ENCODE results near the gene SMIM8. TPM values are rescaled to one million over a fixed set of nuclear protein-coding genes. Genes with fewer than 3 reads are reported as not detected.

SMIM8 gene
- total and polyA plus RNA-seq, 2 donors (not counting 1 experiment from before 2014, with no cell fraction given): 3.7 to 19.1 TPM

DNA sequence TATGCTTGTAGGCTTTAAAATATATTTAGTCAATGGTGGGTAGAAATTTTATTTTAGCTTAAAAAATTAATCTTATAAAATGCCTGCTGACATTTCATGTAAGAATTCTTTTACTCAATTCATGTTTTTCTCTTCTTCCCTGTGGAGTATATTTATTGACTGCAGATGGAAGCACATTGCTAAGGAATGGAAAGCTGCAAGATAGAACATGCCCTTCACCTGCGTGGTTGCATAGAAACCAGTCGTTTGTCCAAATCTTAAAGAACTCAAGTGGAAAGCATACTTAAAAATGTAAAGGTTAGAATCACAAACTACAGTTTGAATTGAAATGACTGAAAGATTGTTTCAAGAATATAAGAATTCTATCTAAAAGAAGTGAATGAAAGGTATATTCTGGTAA lies 52.9 kb downstream of the SMIM8 start:
- ChIA-PET CTCF (no interaction called here), POLR2A (no interaction called here)
- Mint-ChIP-seq H3K4me1 (peaks cover 10% of the 10 kb centered on the region), H3K4me3 (no peak overlapping the region), H3K27ac (no peak overlapping the region), H3K27me3 (no peaks in the 10 kb centered on the region), H3K9me3 (ENCODE audit: insufficient read depth) (no peaks in the 10 kb centered on the region)
- H3K27ac ChIP-seq (ENCODE audit: low read length in 2 of 2): no peak overlapping the region
- no peaks in the 10 kb centered on the region for H3K27me3 ChIP-seq (replicated peaks in 1 of 4; ENCODE audit: control extremely low read depth in 1 of 4, control insufficient read depth in 3 of 4, insufficient read depth in 4 of 4, low read length in 3 of 4)
- no CpG with 5 or more reads among the region's 2 CpGs for WGBS (ENCODE audit: insufficient coverage)
- H3K9me3 ChIP-seq (ENCODE audit: control extremely low read depth in 1 of 3, control insufficient read depth in 2 of 3, insufficient read depth in 1 of 3, low read length in 2 of 3): peaks cover 0 to 4% (median 0%) of the 10 kb centered on the region in 3 donors
- ATAC-seq (ENCODE audit: low read depth): no peak
- H3K9ac ChIP-seq (ENCODE audit: low read length): no peak overlapping the region
- no peak overlapping the region for H3K4me3 ChIP-seq (ENCODE audit: control extremely low read depth in 1 of 5, extremely low read depth in 1 of 5, insufficient read depth in 1 of 5, low read depth in 2 of 5, low read length in 4 of 5)
- no peak overlapping the region for H2AFZ ChIP-seq (ENCODE audit: insufficient read depth, low read depth, low read length, poor library complexity, severe bottlenecking)
- no peaks in the 10 kb centered on the region for H3K79me2 ChIP-seq (ENCODE audit: control insufficient read depth, insufficient read depth, low read length)
- no peak for TF ChIP-seq EZH2 (IDR thresholded peaks at IDR 0.05; ENCODE audit: borderline replicate concordance, insufficient read depth, low read depth, low read length, poor library complexity, severe bottlenecking)
- TF ChIP-seq, protein P1, sequence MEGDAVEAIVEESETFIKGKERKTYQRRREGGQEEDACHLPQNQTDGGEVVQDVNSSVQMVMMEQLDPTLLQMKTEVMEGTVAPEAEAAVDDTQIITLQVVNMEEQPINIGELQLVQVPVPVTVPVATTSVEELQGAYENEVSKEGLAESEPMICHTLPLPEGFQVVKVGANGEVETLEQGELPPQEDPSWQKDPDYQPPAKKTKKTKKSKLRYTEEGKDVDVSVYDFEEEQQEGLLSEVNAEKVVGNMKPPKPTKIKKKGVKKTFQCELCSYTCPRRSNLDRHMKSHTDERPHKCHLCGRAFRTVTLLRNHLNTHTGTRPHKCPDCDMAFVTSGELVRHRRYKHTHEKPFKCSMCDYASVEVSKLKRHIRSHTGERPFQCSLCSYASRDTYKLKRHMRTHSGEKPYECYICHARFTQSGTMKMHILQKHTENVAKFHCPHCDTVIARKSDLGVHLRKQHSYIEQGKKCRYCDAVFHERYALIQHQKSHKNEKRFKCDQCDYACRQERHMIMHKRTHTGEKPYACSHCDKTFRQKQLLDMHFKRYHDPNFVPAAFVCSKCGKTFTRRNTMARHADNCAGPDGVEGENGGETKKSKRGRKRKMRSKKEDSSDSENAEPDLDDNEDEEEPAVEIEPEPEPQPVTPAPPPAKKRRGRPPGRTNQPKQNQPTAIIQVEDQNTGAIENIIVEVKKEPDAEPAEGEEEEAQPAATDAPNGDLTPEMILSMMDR (IDR thresholded peaks at IDR 0.05): no peak
- H3K4me2 ChIP-seq (replicated peaks; ENCODE audit: low read depth, low read length, poor library complexity, severe bottlenecking): no peak overlapping the region
- H4K20me1 ChIP-seq (ENCODE audit: control insufficient read depth, insufficient read depth, low read length, poor library complexity, severe bottlenecking): no peaks in the 10 kb centered on the region
- H3K4me1 ChIP-seq (ENCODE audit: control insufficient read depth in 2 of 2, insufficient read depth in 2 of 2, low read length in 2 of 2): peaks cover 7 to 10% of the 10 kb centered on the region in 2 donors
- intact Hi-C loops (cut with micrococcal nuclease): no loop called here
- DNase-seq: no peak
- H3K36me3 ChIP-seq (replicated peaks in 1 of 2; ENCODE audit: control extremely low read depth in 1 of 2, control insufficient read depth in 1 of 2, extremely low read depth in 1 of 2, insufficient read depth in 2 of 2, low read length in 1 of 2): no peaks in the 10 kb centered on the region

DNA sequence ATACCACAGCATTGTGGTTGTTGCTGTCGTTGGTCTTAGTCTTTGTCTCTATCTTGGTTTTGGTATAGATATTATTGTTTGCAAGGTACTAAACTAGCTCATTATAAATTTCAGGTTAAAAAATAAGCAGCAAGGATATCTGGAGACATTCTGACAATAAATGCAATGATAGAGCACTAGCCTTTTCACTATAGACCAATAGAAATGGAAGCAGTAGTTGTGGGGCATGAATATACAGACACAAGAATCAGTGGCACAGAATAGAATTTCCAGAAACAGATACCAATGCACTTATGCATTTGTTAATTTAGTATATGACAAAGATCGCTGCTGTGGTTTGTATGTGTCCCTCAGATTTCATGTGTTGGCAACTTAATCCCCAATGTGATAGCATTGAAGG lies 54.3 kb downstream of the SMIM8 start:
- no peaks in the 10 kb centered on the region for H3K27me3 ChIP-seq (replicated peaks in 1 of 4; ENCODE audit: control extremely low read depth in 1 of 4, control insufficient read depth in 3 of 4, insufficient read depth in 4 of 4, low read length in 3 of 4)
- CTCF ChIA-PET: no interaction called here
- peaks cover 10% of the 10 kb centered on the region for H3K4me1 Mint-ChIP-seq
- WGBS (ENCODE audit: insufficient coverage): 100% methylated on average over 1 of the region's 2 CpGs
- no peaks in the 10 kb centered on the region for H4K20me1 ChIP-seq (ENCODE audit: control insufficient read depth, insufficient read depth, low read length, poor library complexity, severe bottlenecking)
- no peaks in the 10 kb centered on the region for H3K27me3 Mint-ChIP-seq
- no peak overlapping the region for H3K4me2 ChIP-seq (replicated peaks; ENCODE audit: low read depth, low read length, poor library complexity, severe bottlenecking)
- H2AFZ ChIP-seq (ENCODE audit: insufficient read depth, low read depth, low read length, poor library complexity, severe bottlenecking): no peak overlapping the region
- H3K9me3 ChIP-seq (ENCODE audit: control extremely low read depth in 1 of 3, control insufficient read depth in 2 of 3, insufficient read depth in 1 of 3, low read length in 2 of 3): peaks cover 0 to 4% (median 0%) of the 10 kb centered on the region in 3 donors
- no peaks in the 10 kb centered on the region for H3K79me2 ChIP-seq (ENCODE audit: control insufficient read depth, insufficient read depth, low read length)
- POLR2A ChIA-PET: no interaction called here
- H3K27ac Mint-ChIP-seq: no peak overlapping the region
- ATAC-seq (ENCODE audit: low read depth) (no peak), DNase-seq (no peak)
- no peak overlapping the region for H3K9ac ChIP-seq (ENCODE audit: low read length)
- H3K36me3 ChIP-seq (replicated peaks in 1 of 2; ENCODE audit: control extremely low read depth in 1 of 2, control insufficient read depth in 1 of 2, extremely low read depth in 1 of 2, insufficient read depth in 2 of 2, low read length in 1 of 2): no peaks in the 10 kb centered on the region
- no peak for TF ChIP-seq EZH2 (IDR thresholded peaks at IDR 0.05; ENCODE audit: borderline replicate concordance, insufficient read depth, low read depth, low read length, poor library complexity, severe bottlenecking)
- TF ChIP-seq, protein P1 (IDR thresholded peaks at IDR 0.05): no peak
- H3K4me1 ChIP-seq (ENCODE audit: control insufficient read depth in 2 of 2, insufficient read depth in 2 of 2, low read length in 2 of 2): peaks cover 7 to 10% of the 10 kb centered on the region in 2 donors
- no peaks in the 10 kb centered on the region for H3K9me3 Mint-ChIP-seq (ENCODE audit: insufficient read depth)
- H3K27ac ChIP-seq (ENCODE audit: low read length in 2 of 2): no peak overlapping the region
- H3K4me3 Mint-ChIP-seq: no peak overlapping the region
- no peak overlapping the region for H3K4me3 ChIP-seq (ENCODE audit: control extremely low read depth in 1 of 5, extremely low read depth in 1 of 5, insufficient read depth in 1 of 5, low read depth in 2 of 5, low read length in 4 of 5)
- intact Hi-C loops (cut with micrococcal nuclease): no loop called here
